Measurements from ENCODE around the gene TTC17. TPM values are rescaled to one million over a fixed set of nuclear protein-coding genes. Genes with fewer than 3 reads are reported as not detected.
"Not testable (repeated sequence)": the region's sequence is repeated elsewhere in the genome, so short reads cannot be mapped to it uniquely, and the experiment has no call there.

The TTC17 gene
- total RNA-seq, 1 donor from 2014 or later: 143 TPM

DNA sequence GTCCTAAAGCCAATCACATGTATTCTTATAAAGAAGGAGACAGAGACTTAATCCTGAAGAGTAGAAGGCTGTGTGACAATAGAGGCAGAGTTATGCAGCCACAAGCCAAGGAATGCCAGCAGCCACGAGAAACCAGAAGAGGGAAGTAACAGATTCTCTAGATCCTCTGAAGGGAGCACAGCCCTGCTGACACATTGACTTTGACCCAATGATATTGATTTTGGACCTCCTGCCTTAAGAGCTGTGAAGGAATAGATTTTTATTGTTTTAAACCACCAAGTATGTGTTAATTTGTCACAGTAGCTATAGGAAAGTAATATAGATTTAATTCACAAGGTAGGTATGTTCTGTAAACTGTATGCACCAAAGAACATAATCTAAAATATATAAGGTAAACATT, 103.6 kb downstream of the TTC17 start:
- no peaks in the 10 kb centered on the region for H3K27me3 Mint-ChIP-seq (ENCODE audit: low read depth)
- H3K27ac Mint-ChIP-seq: no peak overlapping the region
- H3K36me3 Mint-ChIP-seq: peaks cover 80% of the 10 kb centered on the region
- H3K4me1 Mint-ChIP-seq: no peaks in the 10 kb centered on the region
- H3K4me3 Mint-ChIP-seq: no peak overlapping the region
- TF ChIP-seq, protein P1, sequence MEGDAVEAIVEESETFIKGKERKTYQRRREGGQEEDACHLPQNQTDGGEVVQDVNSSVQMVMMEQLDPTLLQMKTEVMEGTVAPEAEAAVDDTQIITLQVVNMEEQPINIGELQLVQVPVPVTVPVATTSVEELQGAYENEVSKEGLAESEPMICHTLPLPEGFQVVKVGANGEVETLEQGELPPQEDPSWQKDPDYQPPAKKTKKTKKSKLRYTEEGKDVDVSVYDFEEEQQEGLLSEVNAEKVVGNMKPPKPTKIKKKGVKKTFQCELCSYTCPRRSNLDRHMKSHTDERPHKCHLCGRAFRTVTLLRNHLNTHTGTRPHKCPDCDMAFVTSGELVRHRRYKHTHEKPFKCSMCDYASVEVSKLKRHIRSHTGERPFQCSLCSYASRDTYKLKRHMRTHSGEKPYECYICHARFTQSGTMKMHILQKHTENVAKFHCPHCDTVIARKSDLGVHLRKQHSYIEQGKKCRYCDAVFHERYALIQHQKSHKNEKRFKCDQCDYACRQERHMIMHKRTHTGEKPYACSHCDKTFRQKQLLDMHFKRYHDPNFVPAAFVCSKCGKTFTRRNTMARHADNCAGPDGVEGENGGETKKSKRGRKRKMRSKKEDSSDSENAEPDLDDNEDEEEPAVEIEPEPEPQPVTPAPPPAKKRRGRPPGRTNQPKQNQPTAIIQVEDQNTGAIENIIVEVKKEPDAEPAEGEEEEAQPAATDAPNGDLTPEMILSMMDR (IDR thresholded peaks at IDR 0.05; ENCODE audit: unreplicated experiment): no peak
- DNase-seq (ENCODE audit: low spot score in 2 of 2, unreplicated experiment in 2 of 2): no peak
- peaks cover 53% of the 10 kb centered on the region for H3K9me3 Mint-ChIP-seq

GRCh38 chr11:43467958-43468357, 109.2 kb downstream of the TTC17 start:
- no peak for DNase-seq (ENCODE audit: low spot score in 2 of 2, unreplicated experiment in 2 of 2)
- H3K27ac Mint-ChIP-seq: no peak overlapping the region
- no peaks in the 10 kb centered on the region for H3K27me3 Mint-ChIP-seq (ENCODE audit: low read depth)
- H3K4me1 Mint-ChIP-seq: no peaks in the 10 kb centered on the region
- H3K9me3 Mint-ChIP-seq: peaks cover 74% of the 10 kb centered on the region
- no peak overlapping the region for H3K4me3 Mint-ChIP-seq
- peaks cover 83% of the 10 kb centered on the region for H3K36me3 Mint-ChIP-seq
- TF ChIP-seq, protein P1 (IDR thresholded peaks at IDR 0.05; ENCODE audit: unreplicated experiment): no peak

DNA sequence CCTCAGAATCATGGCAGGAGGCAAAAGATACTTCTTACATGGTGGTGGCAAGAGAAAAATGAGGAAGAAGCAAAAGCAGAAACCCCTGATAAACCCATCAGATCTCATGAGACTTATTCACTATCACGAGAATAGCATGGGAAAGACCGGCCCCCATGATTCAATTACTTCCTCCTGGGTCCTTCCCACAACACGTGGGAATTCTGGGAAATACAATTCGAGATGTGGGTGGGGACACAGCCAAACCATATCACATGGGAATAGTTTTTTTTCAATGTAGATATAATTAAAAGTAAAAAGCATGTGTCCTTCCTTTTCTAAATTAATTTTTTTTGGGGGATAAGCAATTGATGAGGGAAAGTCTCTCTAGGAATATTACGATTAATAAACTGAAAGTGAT, 118.8 kb downstream of the TTC17 start:
- H3K27ac Mint-ChIP-seq; H3K4me1 Mint-ChIP-seq; H3K27me3 Mint-ChIP-seq (ENCODE audit: low read depth); DNase-seq (ENCODE audit: low spot score in 2 of 2, unreplicated experiment in 2 of 2); H3K4me3 Mint-ChIP-seq: not testable (repeated sequence)
- H3K9me3 Mint-ChIP-seq: peaks cover 64% of the 10 kb centered on the region
- peaks cover 73% of the 10 kb centered on the region for H3K36me3 Mint-ChIP-seq

DNA sequence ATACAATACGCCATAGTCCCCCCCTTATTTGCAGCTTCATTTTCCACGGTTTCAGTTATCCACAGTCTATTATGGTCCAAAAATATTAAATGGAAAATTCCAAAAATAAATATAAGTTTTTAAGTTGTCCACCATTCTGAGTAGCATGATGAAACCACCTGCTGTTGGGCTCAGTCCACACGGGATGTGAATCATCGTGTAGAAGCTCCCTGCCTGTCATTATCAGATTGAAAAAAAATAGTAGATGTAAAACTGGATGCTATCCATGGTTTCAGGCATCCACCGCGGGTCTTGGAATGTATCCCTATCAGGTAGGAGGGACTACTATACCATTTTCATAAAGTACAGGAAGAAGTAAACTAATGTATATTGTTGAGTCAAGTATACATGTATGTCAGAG, 127.4 kb downstream of the TTC17 start:
- peaks cover 20% of the 10 kb centered on the region for H3K9me3 Mint-ChIP-seq
- TF ChIP-seq, protein P1 (IDR thresholded peaks at IDR 0.05; ENCODE audit: unreplicated experiment): no peak
- peaks cover 49% of the 10 kb centered on the region for H3K36me3 Mint-ChIP-seq

DNA sequence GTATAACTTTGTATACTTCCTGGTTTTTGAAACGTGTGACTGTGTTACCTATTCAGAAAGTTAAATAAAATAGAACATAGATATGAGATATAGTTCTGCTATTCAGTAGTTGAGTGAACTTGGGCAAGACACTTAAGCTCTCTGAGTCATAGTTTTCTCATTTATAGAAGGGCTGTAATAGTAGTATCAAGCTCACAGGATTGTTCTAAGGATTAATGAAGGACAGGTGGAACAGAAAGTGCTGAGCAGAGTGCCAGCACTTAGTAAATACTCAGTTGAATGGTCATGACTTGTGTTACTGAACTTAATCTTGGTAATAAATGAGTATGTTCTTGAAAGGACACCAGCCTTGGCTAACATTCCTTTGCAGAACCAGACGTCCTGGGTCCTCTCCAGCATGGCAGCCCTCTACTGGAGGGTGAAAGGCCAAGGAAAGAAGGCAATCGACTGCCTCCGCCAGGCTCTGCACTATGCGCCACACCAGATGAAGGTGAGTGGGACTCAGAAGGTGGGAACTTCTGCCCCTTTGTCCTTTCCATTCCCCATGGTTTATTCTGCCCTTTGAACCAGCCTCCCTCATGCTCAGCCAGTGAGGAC, 131.2 kb downstream of the TTC17 start:
- Mint-ChIP-seq H3K27ac (no peak overlapping the region), H3K36me3 (peaks cover 46% of the 10 kb centered on the region), H3K27me3 (ENCODE audit: low read depth) (no peaks in the 10 kb centered on the region), H3K4me1 (no peaks in the 10 kb centered on the region), H3K4me3 (no peak overlapping the region), H3K9me3 (no peaks in the 10 kb centered on the region)
- TF ChIP-seq, protein P1 (IDR thresholded peaks at IDR 0.05; ENCODE audit: unreplicated experiment): no peak
- no peak for DNase-seq (ENCODE audit: low spot score in 2 of 2, unreplicated experiment in 2 of 2)

More for the DNA sequence above, 127.4 kb downstream of the TTC17 start:
- Mint-ChIP-seq H3K4me3 (no peak overlapping the region), H3K27ac (no peak overlapping the region), H3K27me3 (ENCODE audit: low read depth) (no peaks in the 10 kb centered on the region), H3K4me1 (no peaks in the 10 kb centered on the region)
- DNase-seq (ENCODE audit: low spot score in 2 of 2, unreplicated experiment in 2 of 2): no peak

GRCh38 chr11:43492701-43493100, 134.0 kb downstream of the TTC17 start:
- no peak for DNase-seq (ENCODE audit: low spot score in 2 of 2, unreplicated experiment in 2 of 2)
- Mint-ChIP-seq H3K27me3 (ENCODE audit: low read depth) (no peaks in the 10 kb centered on the region), H3K36me3 (peaks cover 37% of the 10 kb centered on the region), H3K4me3 (no peak overlapping the region), H3K27ac (no peak overlapping the region), H3K4me1 (no peaks in the 10 kb centered on the region), H3K9me3 (no peaks in the 10 kb centered on the region)
- TF ChIP-seq, protein P1 (IDR thresholded peaks at IDR 0.05; ENCODE audit: unreplicated experiment): no peak

Data from mesothelial cell of epicardium (in vitro differentiated cells).